ENCODE measurements around the gene PPY. TPM values are rescaled to one million over a fixed set of nuclear protein-coding genes. Genes with fewer than 3 reads are reported as not detected.

PPY gene
- total RNA-seq, 1 experiment from 2014 or later = not detected

- no peak overlapping the region for H2BK15ac ChIP-seq (ENCODE audit: low read depth, low read length)
- H3K4me2 ChIP-seq (ENCODE audit: insufficient read depth, insufficient read length, low read length) = no peak overlapping the region
- H3K27me3 Mint-ChIP-seq (ENCODE audit: low read depth) = peaks cover 59% of the 10 kb centered on the region
- no peak overlapping the region for H2BK120ac ChIP-seq (ENCODE audit: low read depth, low read length, poor library complexity, severe bottlenecking)
- peaks cover 4 to 9% of the 10 kb centered on the region in 2 experiments; a peak in 1 of 4 replicates for H3K4me1 Mint-ChIP-seq
- H2BK5ac ChIP-seq (ENCODE audit: insufficient read length, low read length) = no peak overlapping the region
- no peak overlapping the region for H2AK5ac ChIP-seq (ENCODE audit: insufficient read length, low read length)
- H4K20me1 ChIP-seq (ENCODE audit: control insufficient read depth, insufficient read depth, insufficient read length) = no peaks in the 10 kb centered on the region
- H2BK20ac ChIP-seq (ENCODE audit: low read depth, low read length, poor library complexity, severe bottlenecking) = no peak overlapping the region
- H3K4me3 Mint-ChIP-seq = no peak overlapping the region
- H2BK12ac ChIP-seq (ENCODE audit: insufficient read length, low read depth, low read length) = no peak overlapping the region
- no peak overlapping the region for H3K18ac ChIP-seq (ENCODE audit: insufficient read length, low read depth, low read length)
- H4K8ac ChIP-seq (replicated peaks; ENCODE audit: insufficient read length, low read depth, low read length) = no peak overlapping the region
- peaks cover 7% of the 10 kb centered on the region for H3K23me2 ChIP-seq (ENCODE audit: insufficient read length, low read depth, low read length, poor library complexity, severe bottlenecking)
- DNase-seq = no peak
- no peak overlapping the region for H3K9ac ChIP-seq (ENCODE audit: extremely low read depth, insufficient read length, low read length)
- H3K27ac Mint-ChIP-seq = no peak overlapping the region
- H3K56ac ChIP-seq (ENCODE audit: insufficient read length, low read depth, low read length) = no peak overlapping the region
- H3K23ac ChIP-seq (ENCODE audit: insufficient read length, low read depth, low read length) = no peak overlapping the region
- H3K14ac ChIP-seq (ENCODE audit: insufficient read depth, low read length) = no peak overlapping the region
- no peaks in the 10 kb centered on the region for H3K36me3 Mint-ChIP-seq (ENCODE audit: insufficient read depth in 1 of 3, low read depth in 3 of 3)
- no peak overlapping the region for H3K27ac ChIP-seq (ENCODE audit: insufficient read length, low read depth, low read length)
- H4K5ac ChIP-seq (ENCODE audit: insufficient read length, low read depth, low read length) = no peak overlapping the region
- H3K79me2 ChIP-seq (ENCODE audit: insufficient read depth, low read length) = no peaks in the 10 kb centered on the region
- no peaks in the 10 kb centered on the region for H3K79me1 ChIP-seq (ENCODE audit: insufficient read depth, low read depth, low read length, poor library complexity, severe bottlenecking)
- peaks cover 3% of the 10 kb centered on the region; the same call in 1 of the 2 replicates for H3K27me3 ChIP-seq (ENCODE audit: insufficient read depth, low read length)
- no peak overlapping the region for H3T11ph ChIP-seq (ENCODE audit: low read length)
- WGBS (ENCODE audit: extremely low coverage, insufficient read length, low lambda C conversion rate) = no CpG with 5 or more reads among the region's 4 CpGs
- no peak overlapping the region for H3K4ac ChIP-seq (ENCODE audit: low read depth, low read length)
- H3K4me1 ChIP-seq (ENCODE audit: insufficient read depth, low read length) = no peaks in the 10 kb centered on the region; the same call in 1 of the 2 replicates
- no peaks in the 10 kb centered on the region for H3K9me3 ChIP-seq (ENCODE audit: control insufficient read depth, low read depth, low read length)
- no peak overlapping the region for H4K91ac ChIP-seq (ENCODE audit: insufficient read length, low read depth, low read length)
- no peaks in the 10 kb centered on the region for H3K9me3 Mint-ChIP-seq
- H2AFZ ChIP-seq (ENCODE audit: low read length) = no peak overlapping the region
- TF ChIP-seq, protein P1, sequence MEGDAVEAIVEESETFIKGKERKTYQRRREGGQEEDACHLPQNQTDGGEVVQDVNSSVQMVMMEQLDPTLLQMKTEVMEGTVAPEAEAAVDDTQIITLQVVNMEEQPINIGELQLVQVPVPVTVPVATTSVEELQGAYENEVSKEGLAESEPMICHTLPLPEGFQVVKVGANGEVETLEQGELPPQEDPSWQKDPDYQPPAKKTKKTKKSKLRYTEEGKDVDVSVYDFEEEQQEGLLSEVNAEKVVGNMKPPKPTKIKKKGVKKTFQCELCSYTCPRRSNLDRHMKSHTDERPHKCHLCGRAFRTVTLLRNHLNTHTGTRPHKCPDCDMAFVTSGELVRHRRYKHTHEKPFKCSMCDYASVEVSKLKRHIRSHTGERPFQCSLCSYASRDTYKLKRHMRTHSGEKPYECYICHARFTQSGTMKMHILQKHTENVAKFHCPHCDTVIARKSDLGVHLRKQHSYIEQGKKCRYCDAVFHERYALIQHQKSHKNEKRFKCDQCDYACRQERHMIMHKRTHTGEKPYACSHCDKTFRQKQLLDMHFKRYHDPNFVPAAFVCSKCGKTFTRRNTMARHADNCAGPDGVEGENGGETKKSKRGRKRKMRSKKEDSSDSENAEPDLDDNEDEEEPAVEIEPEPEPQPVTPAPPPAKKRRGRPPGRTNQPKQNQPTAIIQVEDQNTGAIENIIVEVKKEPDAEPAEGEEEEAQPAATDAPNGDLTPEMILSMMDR (conservative IDR thresholded peaks at IDR 0.05) = no peak
Observed at GRCh38 chr17:43979671-43980070, 37.4 kb upstream of the PPY start.

All from H9 (cell line).